Measurements from ENCODE around the gene USP48.
A peak's percentile ranks its signal among the peaks of the same experiment; 100 is the strongest.

The USP48 gene

GRCh38 chr1:21673277-21673780 lies 109.6 kb downstream of the USP48 start:
- no peaks in the 10 kb centered on the region for H3K9me3 ChIP-seq (ENCODE audit: control insufficient read depth in 5 of 5, low read length in 5 of 5)
- H3K4me3 ChIP-seq (ENCODE audit: low read depth in 1 of 5, low read length in 5 of 5): no peak overlapping the region
- H3K4me1 ChIP-seq (ENCODE audit: control insufficient read depth in 5 of 5, insufficient read depth in 5 of 5, low read length in 5 of 5): peaks cover 6 to 41% (median 38%) of the 10 kb centered on the region in 5 donors
- H3K36me3 ChIP-seq (ENCODE audit: control insufficient read depth in 5 of 5, insufficient read depth in 5 of 5, low read length in 5 of 5): peaks cover 0 to 18% (median 6%) of the 10 kb centered on the region in 5 donors
- no peak overlapping the region for H3K27ac ChIP-seq (ENCODE audit: low read depth, low read length)
- H3K9ac ChIP-seq (ENCODE audit: low read length in 5 of 5): peak overlapping the region in 1 of 5 donors; percentile 26
- peaks cover 5 to 23% (median 12%) of the 10 kb centered on the region in 5 donors for H3K27me3 ChIP-seq (ENCODE audit: control insufficient read depth in 5 of 5, insufficient read depth in 4 of 5, low read length in 5 of 5)

- H3K4me1 ChIP-seq (ENCODE audit: control insufficient read depth in 5 of 5, insufficient read depth in 5 of 5, low read length in 5 of 5): peaks cover 6 to 43% (median 41%) of the 10 kb centered on the region in 5 donors
- H3K36me3 ChIP-seq (ENCODE audit: control insufficient read depth in 5 of 5, insufficient read depth in 5 of 5, low read length in 5 of 5): peaks cover 0 to 11% (median 5%) of the 10 kb centered on the region in 5 donors
- H3K27ac ChIP-seq (ENCODE audit: low read depth, low read length): no peak overlapping the region
- peaks cover 12 to 30% (median 19%) of the 10 kb centered on the region in 5 donors for H3K27me3 ChIP-seq (ENCODE audit: control insufficient read depth in 5 of 5, insufficient read depth in 4 of 5, low read length in 5 of 5)
- no peak overlapping the region for H3K9ac ChIP-seq (ENCODE audit: low read length in 5 of 5)
- no peak overlapping the region for H3K4me3 ChIP-seq (ENCODE audit: low read depth in 1 of 5, low read length in 5 of 5)
- H3K9me3 ChIP-seq (ENCODE audit: control insufficient read depth in 5 of 5, low read length in 5 of 5): no peaks in the 10 kb centered on the region
These were observed 110.3 kb downstream of the USP48 start for GRCh38 chr1:21672478-21673276.

GRCh38 chr1:21671915-21672314 lies 111.0 kb downstream of the USP48 start:
- Histone ChIP-seq H3K9me3 (ENCODE audit: control insufficient read depth in 5 of 5, low read length in 5 of 5) (no peaks in the 10 kb centered on the region), H3K4me3 (ENCODE audit: low read depth in 1 of 5, low read length in 5 of 5) (no peak overlapping the region), H3K27ac (ENCODE audit: low read depth, low read length) (no peak overlapping the region), H3K27me3 (ENCODE audit: control insufficient read depth in 5 of 5, insufficient read depth in 4 of 5, low read length in 5 of 5) (peaks cover 12 to 38% (median 26%) of the 10 kb centered on the region in 5 donors), H3K36me3 (ENCODE audit: control insufficient read depth in 5 of 5, insufficient read depth in 5 of 5, low read length in 5 of 5) (peaks cover 0 to 3% (median 0%) of the 10 kb centered on the region in 5 donors), H3K4me1 (ENCODE audit: control insufficient read depth in 5 of 5, insufficient read depth in 5 of 5, low read length in 5 of 5) (peaks cover 6 to 43% (median 41%) of the 10 kb centered on the region in 5 donors), H3K9ac (ENCODE audit: low read length in 5 of 5) (no peak overlapping the region)

GRCh38 chr1:21670956-21671902 lies 111.7 kb downstream of the USP48 start:
- H3K4me1 ChIP-seq (ENCODE audit: control insufficient read depth in 5 of 5, insufficient read depth in 5 of 5, low read length in 5 of 5): peaks cover 6 to 43% (median 41%) of the 10 kb centered on the region in 5 donors
- no peaks in the 10 kb centered on the region for H3K9me3 ChIP-seq (ENCODE audit: control insufficient read depth in 5 of 5, low read length in 5 of 5)
- H3K36me3 ChIP-seq (ENCODE audit: control insufficient read depth in 5 of 5, insufficient read depth in 5 of 5, low read length in 5 of 5): no peaks in the 10 kb centered on the region
- no peak overlapping the region for H3K9ac ChIP-seq (ENCODE audit: low read length in 5 of 5)
- H3K27ac ChIP-seq (ENCODE audit: low read depth, low read length): no peak overlapping the region
- H3K27me3 ChIP-seq (ENCODE audit: control insufficient read depth in 5 of 5, insufficient read depth in 4 of 5, low read length in 5 of 5): peaks cover 16 to 44% (median 33%) of the 10 kb centered on the region in 5 donors
- no peak overlapping the region for H3K4me3 ChIP-seq (ENCODE audit: low read depth in 1 of 5, low read length in 5 of 5)

- H3K27ac ChIP-seq (ENCODE audit: low read depth, low read length): no peak overlapping the region
- no peak overlapping the region for H3K9ac ChIP-seq (ENCODE audit: low read length in 5 of 5)
- H3K4me1 ChIP-seq (ENCODE audit: control insufficient read depth in 5 of 5, insufficient read depth in 5 of 5, low read length in 5 of 5): peaks cover 6 to 43% (median 41%) of the 10 kb centered on the region in 5 donors
- H3K27me3 ChIP-seq (ENCODE audit: control insufficient read depth in 5 of 5, insufficient read depth in 4 of 5, low read length in 5 of 5): peaks cover 23 to 51% (median 43%) of the 10 kb centered on the region in 5 donors
- no peaks in the 10 kb centered on the region for H3K36me3 ChIP-seq (ENCODE audit: control insufficient read depth in 5 of 5, insufficient read depth in 5 of 5, low read length in 5 of 5)
- H3K4me3 ChIP-seq (ENCODE audit: low read depth in 1 of 5, low read length in 5 of 5): no peak overlapping the region
- H3K9me3 ChIP-seq (ENCODE audit: control insufficient read depth in 5 of 5, low read length in 5 of 5): no peaks in the 10 kb centered on the region
These were observed 112.7 kb downstream of the USP48 start for GRCh38 chr1:21670059-21670881.

GRCh38 chr1:21669258-21670058 lies 113.5 kb downstream of the USP48 start, which contains the start of gene RAP1GAP:
Gene RAP1GAP, minus strand, starts transcription at chr1:21669357. Its CDS starts 49,325 bp downstream, at chr1:21620032.
- Histone ChIP-seq H3K4me3 (ENCODE audit: low read depth in 1 of 5, low read length in 5 of 5) (peak within 1 kb of the TSS in 4 of 5 donors; percentile 13 to 59 (median 40)), H3K27ac (ENCODE audit: low read depth, low read length) (no peak within 1 kb of the TSS), H3K9ac (ENCODE audit: low read length in 5 of 5) (no peak within 1 kb of the TSS), H3K9me3 (ENCODE audit: control insufficient read depth in 5 of 5, low read length in 5 of 5) (no peaks in the 10 kb centered on the region), H3K36me3 (ENCODE audit: control insufficient read depth in 5 of 5, insufficient read depth in 5 of 5, low read length in 5 of 5) (no peaks in the 10 kb centered on the region), H3K4me1 (ENCODE audit: control insufficient read depth in 5 of 5, insufficient read depth in 5 of 5, low read length in 5 of 5) (peaks cover 6 to 43% (median 41%) of the 10 kb centered on the region in 5 donors), H3K27me3 (ENCODE audit: control insufficient read depth in 5 of 5, insufficient read depth in 4 of 5, low read length in 5 of 5) (peaks cover 27 to 57% (median 47%) of the 10 kb centered on the region in 5 donors)

GRCh38 chr1:21668951-21669257 lies 114.0 kb downstream of the USP48 start:
- H3K27ac ChIP-seq (ENCODE audit: low read depth, low read length): no peak overlapping the region
- peaks cover 27 to 60% (median 47%) of the 10 kb centered on the region in 5 donors for H3K27me3 ChIP-seq (ENCODE audit: control insufficient read depth in 5 of 5, insufficient read depth in 4 of 5, low read length in 5 of 5)
- no peaks in the 10 kb centered on the region for H3K36me3 ChIP-seq (ENCODE audit: control insufficient read depth in 5 of 5, insufficient read depth in 5 of 5, low read length in 5 of 5)
- no peak overlapping the region for H3K9ac ChIP-seq (ENCODE audit: low read length in 5 of 5)
- H3K9me3 ChIP-seq (ENCODE audit: control insufficient read depth in 5 of 5, low read length in 5 of 5): no peaks in the 10 kb centered on the region
- H3K4me1 ChIP-seq (ENCODE audit: control insufficient read depth in 5 of 5, insufficient read depth in 5 of 5, low read length in 5 of 5): peaks cover 6 to 43% (median 41%) of the 10 kb centered on the region in 5 donors
- peak overlapping the region in 2 of 5 donors; percentile 38 to 59 for H3K4me3 ChIP-seq (ENCODE audit: low read depth in 1 of 5, low read length in 5 of 5)

- H3K4me1 ChIP-seq (ENCODE audit: control insufficient read depth in 5 of 5, insufficient read depth in 5 of 5, low read length in 5 of 5): peaks cover 5 to 38% (median 36%) of the 10 kb centered on the region in 5 donors
- H3K9ac ChIP-seq (ENCODE audit: low read length in 5 of 5): no peak overlapping the region
- peaks cover 27 to 64% (median 52%) of the 10 kb centered on the region in 5 donors for H3K27me3 ChIP-seq (ENCODE audit: control insufficient read depth in 5 of 5, insufficient read depth in 4 of 5, low read length in 5 of 5)
- H3K4me3 ChIP-seq (ENCODE audit: low read depth in 1 of 5, low read length in 5 of 5): no peak overlapping the region
- H3K27ac ChIP-seq (ENCODE audit: low read depth, low read length): no peak overlapping the region
- no peaks in the 10 kb centered on the region for H3K36me3 ChIP-seq (ENCODE audit: control insufficient read depth in 5 of 5, insufficient read depth in 5 of 5, low read length in 5 of 5)
- H3K9me3 ChIP-seq (ENCODE audit: control insufficient read depth in 5 of 5, low read length in 5 of 5): no peaks in the 10 kb centered on the region
These were observed 114.6 kb downstream of the USP48 start for GRCh38 chr1:21668232-21668950.
